KMS-11 (cell line): ENCODE data around the gene SLC49A3.

ENCODE experiments used
- H2AFZ ChIP-seq: fragments of 200-600 bp; sonication (generic); 2 replicates; pipeline ENCODE4 v1.6.1; 2016; ENCODE audit warnings: antibody characterized with exemption, mixed run types, low read depth
- H3K27ac ChIP-seq: fragments of 200-600 bp; sonication (generic); 2 replicates; pipeline ENCODE4 v1.6.1; 2016; ENCODE audit warnings: mild to moderate bottlenecking, mixed run types
- H3K27me3 ChIP-seq: fragments of 200-600 bp; sonication (generic); 2 replicates; pipeline ENCODE4 v1.6.1; 2017; ENCODE audit warnings: mild to moderate bottlenecking, low read depth, mixed run types, moderate library complexity; ENCODE audit not compliant: insufficient read depth
- H3K36me3 ChIP-seq: fragments of 200-600 bp; sonication (generic); 2 replicates; pipeline ENCODE4 v1.6.1; 2017; ENCODE audit warnings: mild to moderate bottlenecking, mixed run types; ENCODE audit not compliant: insufficient read depth
- H3K4me1 ChIP-seq: fragments of 200-600 bp; sonication (generic); 2 replicates; pipeline ENCODE4 v1.6.1; 2016; ENCODE audit warnings: mild to moderate bottlenecking, low read depth, mixed run types; ENCODE audit not compliant: poor library complexity, severe bottlenecking
- H3K4me2 ChIP-seq: fragments of 200-600 bp; sonication (generic); 2 replicates; pipeline ENCODE4 v1.7.0; 2016; ENCODE audit warnings: mild to moderate bottlenecking, mixed run types
- H3K4me3 ChIP-seq: fragments of 200-600 bp; sonication (generic); IDR thresholded peaks from 2 replicates; pipeline ENCODE4 v1.6.1; 2017; ENCODE audit warnings: low read depth, low read length, mixed read lengths; ENCODE audit not compliant: insufficient read depth
- H3K79me2 ChIP-seq: fragments of 200-600 bp; sonication (generic); 2 replicates; pipeline ENCODE4 v1.6.1; 2016; ENCODE audit warnings: low read depth, mixed run types; ENCODE audit not compliant: insufficient read depth
- H3K9ac ChIP-seq: fragments of 200-600 bp; sonication (generic); 2 replicates; pipeline ENCODE4 v1.6.1; 2016; ENCODE audit warnings: mild to moderate bottlenecking, mixed run types
- H4K20me1 ChIP-seq: fragments of 200-600 bp; sonication (generic); 2 replicates; pipeline ENCODE4 v1.6.1; 2016; ENCODE audit warnings: mild to moderate bottlenecking, mixed run types; ENCODE audit not compliant: insufficient read depth
- TF ChIP-seq, protein P1 (sequence below): fragments of 200-600 bp; sonication (generic); conservative IDR thresholded peaks from 2 replicates; pipeline ENCODE4 v1.6.1; 2017; ENCODE audit warnings: low read depth, mild to moderate bottlenecking, antibody characterized with exemption, low read length, moderate library complexity, mixed read lengths

SLC49A3 gene

GRCh38 chr4:661881-662761 is 26.8 kb downstream of the SLC49A3 start:
- Histone ChIP-seq H3K79me2 (no peaks in the 10 kb centered on the region), H3K27me3 (no peaks in the 10 kb centered on the region), H3K4me1 (no peaks in the 10 kb centered on the region), H2AFZ (no peak overlapping the region), H3K9ac (no peak overlapping the region), H3K36me3 (no peaks in the 10 kb centered on the region), H3K4me2 (no peak overlapping the region), H3K27ac (no peak overlapping the region), H4K20me1 (no peaks in the 10 kb centered on the region), H3K4me3 (no peak overlapping the region)
- TF ChIP-seq, protein P1, sequence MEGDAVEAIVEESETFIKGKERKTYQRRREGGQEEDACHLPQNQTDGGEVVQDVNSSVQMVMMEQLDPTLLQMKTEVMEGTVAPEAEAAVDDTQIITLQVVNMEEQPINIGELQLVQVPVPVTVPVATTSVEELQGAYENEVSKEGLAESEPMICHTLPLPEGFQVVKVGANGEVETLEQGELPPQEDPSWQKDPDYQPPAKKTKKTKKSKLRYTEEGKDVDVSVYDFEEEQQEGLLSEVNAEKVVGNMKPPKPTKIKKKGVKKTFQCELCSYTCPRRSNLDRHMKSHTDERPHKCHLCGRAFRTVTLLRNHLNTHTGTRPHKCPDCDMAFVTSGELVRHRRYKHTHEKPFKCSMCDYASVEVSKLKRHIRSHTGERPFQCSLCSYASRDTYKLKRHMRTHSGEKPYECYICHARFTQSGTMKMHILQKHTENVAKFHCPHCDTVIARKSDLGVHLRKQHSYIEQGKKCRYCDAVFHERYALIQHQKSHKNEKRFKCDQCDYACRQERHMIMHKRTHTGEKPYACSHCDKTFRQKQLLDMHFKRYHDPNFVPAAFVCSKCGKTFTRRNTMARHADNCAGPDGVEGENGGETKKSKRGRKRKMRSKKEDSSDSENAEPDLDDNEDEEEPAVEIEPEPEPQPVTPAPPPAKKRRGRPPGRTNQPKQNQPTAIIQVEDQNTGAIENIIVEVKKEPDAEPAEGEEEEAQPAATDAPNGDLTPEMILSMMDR, result no peak

GRCh38 chr4:661231-661630 is 27.7 kb downstream of the SLC49A3 start:
- Histone ChIP-seq H3K4me1 (no peaks in the 10 kb centered on the region), H3K4me2 (no peak overlapping the region), H3K36me3 (no peaks in the 10 kb centered on the region), H3K9ac (no peak overlapping the region), H3K27me3 (no peaks in the 10 kb centered on the region), H2AFZ (no peak overlapping the region), H4K20me1 (no peaks in the 10 kb centered on the region), H3K4me3 (no peak overlapping the region), H3K27ac (no peak overlapping the region), H3K79me2 (no peaks in the 10 kb centered on the region)
- TF ChIP-seq, protein P1, result no peak

GRCh38 chr4:660401-660800 is 28.6 kb downstream of the SLC49A3 start:
- TF ChIP-seq, protein P1, result no peak
- Histone ChIP-seq H3K27ac (no peak overlapping the region), H3K4me2 (no peak overlapping the region), H3K9ac (no peak overlapping the region), H3K79me2 (no peaks in the 10 kb centered on the region), H3K27me3 (no peaks in the 10 kb centered on the region), H3K36me3 (no peaks in the 10 kb centered on the region), H3K4me3 (no peak overlapping the region), H3K4me1 (no peaks in the 10 kb centered on the region), H4K20me1 (no peaks in the 10 kb centered on the region), H2AFZ (no peak overlapping the region)

GRCh38 chr4:659851-660250 is 29.1 kb downstream of the SLC49A3 start:
- TF ChIP-seq, protein P1, result no peak
- Histone ChIP-seq H3K4me3 (no peak overlapping the region), H3K36me3 (no peaks in the 10 kb centered on the region), H3K27me3 (no peaks in the 10 kb centered on the region), H3K4me1 (no peaks in the 10 kb centered on the region), H3K9ac (no peak overlapping the region), H3K4me2 (no peak overlapping the region), H2AFZ (no peak overlapping the region), H4K20me1 (no peaks in the 10 kb centered on the region), H3K27ac (no peak overlapping the region), H3K79me2 (no peaks in the 10 kb centered on the region)
